Small intestine (tissue), 7 donors: ENCODE results near the gene BTRC. TPM values are rescaled to one million over a fixed set of nuclear protein-coding genes. Genes with fewer than 3 reads are reported as not detected.

Experiments
- DNase-seq, 2 donors: peaks; one replicate each; pipeline versions ENCODE4 v3.0.0 to v3.0.0-alpha.2; 2013
- FAIRE-seq: peaks from 2 replicates; lab custom pipeline; 2012; peaks lifted over from hg19 to GRCh38; lab: Jason Lieb, UNC
- H3K27ac ChIP-seq, 3 donors: one replicate each; pipeline ENCODE4 v1.5.1; 2013; ENCODE audit warnings: low read length in 2 of 3, mild to moderate bottlenecking in 2 of 3, control low read depth in 1 of 3, inconsistent platforms in 1 of 3, low read depth in 1 of 3, moderate library complexity in 1 of 3
- H3K27me3 ChIP-seq, 3 donors: one replicate each; pipeline ENCODE4 v1.6.1; 2013; ENCODE audit warnings: low read length in 3 of 3, inconsistent platforms in 1 of 3; ENCODE audit not compliant: control insufficient read depth in 3 of 3, insufficient read depth in 3 of 3
- H3K36me3 ChIP-seq, 3 donors: one replicate each; pipeline ENCODE4 v1.6.1; 2013; ENCODE audit warnings: low read length in 3 of 3, inconsistent platforms in 1 of 3, low read depth in 1 of 3, mild to moderate bottlenecking in 1 of 3, moderate library complexity in 1 of 3; ENCODE audit not compliant: control insufficient read depth in 3 of 3, insufficient read depth in 2 of 3
- H3K4me1 ChIP-seq, 3 donors: one replicate each; pipeline ENCODE4 v1.6.1; 2013; ENCODE audit warnings: low read length in 2 of 3, inconsistent platforms in 1 of 3, low read depth in 1 of 3, mild to moderate bottlenecking in 1 of 3, moderate library complexity in 1 of 3; ENCODE audit not compliant: control insufficient read depth in 3 of 3, insufficient read depth in 2 of 3
- H3K4me3 ChIP-seq, 3 donors: one replicate each; pipeline ENCODE4 v1.5.1; 2013; ENCODE audit warnings: low read length in 3 of 3, control low read depth in 1 of 3, inconsistent platforms in 1 of 3, low read depth in 1 of 3, mild to moderate bottlenecking in 1 of 3, moderate library complexity in 1 of 3
- H3K9me3 ChIP-seq, 2 donors: one replicate each; pipeline ENCODE4 v1.6.1; 2013; ENCODE audit warnings: low read depth in 1 of 2, low read length in 1 of 2; ENCODE audit not compliant: control insufficient read depth in 2 of 2, insufficient read depth in 1 of 2
- WGBS, 3 donors: extraction: QIAGEN DNeasy Blood & Tissue Kit; methylation state at CpG; one replicate each; pipeline ENCODE4 v1.1.7; 2013; 5-methylcytosine and 5-hydroxymethylcytosine counted together
- polyA plus RNA-seq, 4 donors: library from polyadenylated mRNA; stranded (reverse) in 3 of 4; unstranded in 1 of 4; fragments of 200-250 nt in 3 of 4; fragments of 120-200 nt in 1 of 4; gene quantifications; one replicate each; pipeline versions ENCODE4 v1.2.1 to v1.2.3, GENCODE V29; 2013
- donor health status: healthy with polysubstance abuse.
- donor health status: control.
- donor health status: control.
- donor health status: Bipolar disorder and iron deficiency.
- donor health status: healthy.

The BTRC gene
- polyA plus RNA-seq, 4 donors = 3.0 to 12.5 (median 4.9) TPM

DNA sequence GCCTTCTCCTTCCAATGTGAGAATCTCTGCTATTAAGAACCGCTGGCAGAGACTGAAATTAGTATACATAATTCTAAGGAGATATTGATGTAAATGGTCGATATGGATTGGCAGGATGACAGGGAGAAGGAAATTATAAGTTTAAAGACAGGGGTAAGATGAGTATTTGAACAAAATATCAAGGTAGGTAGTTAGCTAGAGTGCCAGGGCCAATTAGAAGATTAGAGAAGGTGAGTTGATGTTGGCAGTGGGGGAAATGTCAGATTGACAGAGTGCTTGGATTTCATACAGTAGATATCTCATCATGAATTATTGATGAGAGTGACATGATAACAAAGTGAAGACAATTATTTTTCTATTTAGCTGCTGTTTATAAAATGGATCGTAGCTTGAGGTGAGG, 74.1 kb downstream of the BTRC start:
- 80 to 86% (median 80%) methylated on average over 3 of the region's 3 CpGs for WGBS, 3 donors
- no peak overlapping the region for H3K4me3 ChIP-seq
- no peak for FAIRE-seq
- DNase-seq = no peak
- peaks cover 0 to 4% (median 0%) of the 10 kb centered on the region in 3 donors for H3K36me3 ChIP-seq
- H3K27ac ChIP-seq = no peak overlapping the region
- H3K27me3 ChIP-seq = no peaks in the 10 kb centered on the region
- no peaks in the 10 kb centered on the region for H3K9me3 ChIP-seq
- H3K4me1 ChIP-seq = no peaks in the 10 kb centered on the region

DNA sequence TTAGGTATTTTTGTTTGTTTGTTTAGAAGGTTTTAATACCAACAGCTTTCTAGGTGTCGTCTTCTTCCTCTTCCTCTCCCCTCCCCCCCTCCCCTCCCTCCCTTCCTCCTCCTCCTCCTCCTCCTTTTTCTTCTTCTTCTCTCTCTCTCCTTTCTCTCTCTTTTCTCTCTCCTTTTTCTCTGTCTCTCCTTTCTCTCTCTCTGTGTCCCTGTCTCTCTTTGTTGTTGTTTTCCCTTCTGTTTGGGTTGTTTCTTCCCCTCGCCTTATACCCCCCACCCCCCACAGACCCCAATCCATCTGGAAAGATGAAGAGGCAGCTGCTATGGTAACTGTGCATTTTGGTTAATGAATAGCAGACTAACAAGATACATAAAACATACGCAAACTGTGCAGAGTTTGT, 75.5 kb downstream of the BTRC start:
- DNase-seq (no peak), FAIRE-seq (no peak)
- H3K4me3 ChIP-seq = no peak overlapping the region
- WGBS, 3 donors = 59 to 86% (median 82%) methylated on average over 3 of the region's 3 CpGs
- H3K36me3 ChIP-seq = peaks cover 0 to 4% (median 0%) of the 10 kb centered on the region in 3 donors
- no peaks in the 10 kb centered on the region for H3K4me1 ChIP-seq
- H3K27me3 ChIP-seq = no peaks in the 10 kb centered on the region
- H3K9me3 ChIP-seq = no peaks in the 10 kb centered on the region
- H3K27ac ChIP-seq = no peak overlapping the region

DNA sequence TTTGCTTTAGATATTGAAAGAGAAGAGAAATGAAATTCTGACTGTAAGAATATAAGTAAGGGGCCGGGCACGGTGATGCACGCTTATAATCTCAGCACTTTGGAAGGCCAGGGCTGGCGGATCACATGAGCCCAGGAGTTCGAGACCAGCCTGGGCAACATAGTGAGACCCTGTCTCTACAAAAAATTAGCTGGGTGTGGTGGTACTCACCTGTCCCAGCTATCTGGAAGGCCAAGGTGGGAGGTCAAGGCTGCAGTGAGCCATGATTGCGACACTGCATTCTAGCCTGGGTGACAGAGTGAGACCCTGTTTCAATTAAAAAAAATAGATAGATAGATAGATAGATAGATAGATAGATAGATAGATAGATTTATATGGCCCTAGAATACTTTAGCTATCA, 82.3 kb downstream of the BTRC start:
- no peak overlapping the region for H3K27ac ChIP-seq
- H3K27me3 ChIP-seq = no peaks in the 10 kb centered on the region
- no peak for DNase-seq
- H3K4me3 ChIP-seq = no peak overlapping the region
- no peaks in the 10 kb centered on the region for H3K4me1 ChIP-seq
- H3K9me3 ChIP-seq = no peaks in the 10 kb centered on the region
- H3K36me3 ChIP-seq = peaks cover 0 to 2% (median 0%) of the 10 kb centered on the region in 3 donors
- WGBS, 3 donors = 98% methylated on average over 6 of the region's 6 CpGs
- FAIRE-seq = no peak

DNA sequence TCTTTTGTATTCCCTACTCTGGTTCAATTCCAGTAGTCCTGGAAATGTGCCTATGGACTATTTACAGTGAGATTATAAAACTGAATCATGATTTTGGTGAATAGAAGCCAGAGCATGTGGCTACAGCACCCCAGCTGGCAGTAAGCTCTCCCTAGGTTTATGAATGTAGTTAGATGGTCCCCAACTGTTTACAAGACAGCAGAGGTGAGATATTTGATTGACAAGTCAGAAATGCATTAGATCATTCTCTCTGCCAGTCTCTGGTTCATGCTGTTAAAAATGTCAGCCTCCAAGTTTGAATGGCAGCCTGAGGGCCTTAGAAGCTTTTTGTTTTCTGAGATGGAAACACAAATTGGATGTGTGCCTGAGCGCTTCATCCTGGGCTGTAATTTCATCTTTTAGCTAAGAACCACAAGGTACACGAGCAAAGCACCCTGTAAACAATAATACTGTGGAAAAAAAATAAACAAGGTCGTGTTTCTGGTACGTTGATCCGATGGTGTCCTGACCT, 85.0 kb downstream of the BTRC start:
- no peaks in the 10 kb centered on the region for H3K27me3 ChIP-seq
- DNase-seq = no peak
- no peaks in the 10 kb centered on the region for H3K36me3 ChIP-seq
- no peak overlapping the region for H3K27ac ChIP-seq
- 78 to 84% (median 82%) methylated on average over 5 of the region's 5 CpGs for WGBS, 3 donors
- no peak overlapping the region for H3K4me3 ChIP-seq
- no peak for FAIRE-seq
- no peaks in the 10 kb centered on the region for H3K9me3 ChIP-seq
- H3K4me1 ChIP-seq = no peaks in the 10 kb centered on the region

DNA sequence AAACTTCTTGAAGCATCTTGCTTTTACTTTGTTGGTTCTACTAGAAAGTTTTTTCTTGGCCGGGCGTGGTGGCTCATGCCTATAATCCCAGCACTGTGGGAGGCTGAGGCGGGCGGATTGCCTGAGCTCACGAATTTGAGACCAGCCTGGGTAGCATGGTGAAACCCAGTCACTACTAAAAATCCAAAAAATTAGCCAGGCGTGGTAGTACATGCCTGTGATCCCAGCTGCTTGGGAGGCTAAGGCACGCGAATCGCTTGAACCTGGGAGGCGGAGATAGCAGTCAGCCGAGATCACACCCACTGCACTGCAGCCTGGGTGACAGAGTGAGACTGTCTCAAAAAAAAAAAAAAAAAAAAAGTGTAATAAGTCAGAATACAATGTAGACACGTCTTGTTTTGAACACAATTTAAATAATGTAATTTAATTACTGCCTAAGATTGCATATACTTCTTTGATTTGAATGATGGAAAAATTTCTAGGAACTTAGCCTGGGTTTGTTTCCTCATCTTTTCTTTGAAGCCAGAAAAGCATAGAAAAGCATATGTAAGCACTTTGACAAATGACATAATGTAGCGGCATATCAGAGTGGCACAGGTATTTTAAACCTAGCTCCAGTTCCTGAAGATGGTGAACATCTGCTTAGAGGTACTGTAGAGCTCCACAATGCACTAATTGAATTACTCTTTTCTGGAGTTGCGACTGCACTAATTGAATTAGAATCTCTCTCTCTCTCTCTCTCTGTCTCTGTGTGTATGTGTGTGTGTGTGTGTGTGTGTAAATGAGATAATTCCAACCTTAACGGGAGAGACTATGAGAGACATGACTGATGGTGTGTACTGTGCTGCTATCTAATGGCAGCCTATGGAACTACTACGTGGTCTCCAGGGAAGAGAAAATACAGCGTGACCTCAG, 87.8 kb downstream of the BTRC start:
- H3K4me1 ChIP-seq = no peaks in the 10 kb centered on the region
- no peak for FAIRE-seq
- no peaks in the 10 kb centered on the region for H3K36me3 ChIP-seq
- no peaks in the 10 kb centered on the region for H3K27me3 ChIP-seq
- H3K27ac ChIP-seq = no peak overlapping the region
- 73 to 76% (median 76%) methylated on average over 17 of the region's 17 CpGs for WGBS, 3 donors
- no peaks in the 10 kb centered on the region for H3K9me3 ChIP-seq
- H3K4me3 ChIP-seq = no peak overlapping the region
- peak; percentile 58 to 67 for DNase-seq

DNA sequence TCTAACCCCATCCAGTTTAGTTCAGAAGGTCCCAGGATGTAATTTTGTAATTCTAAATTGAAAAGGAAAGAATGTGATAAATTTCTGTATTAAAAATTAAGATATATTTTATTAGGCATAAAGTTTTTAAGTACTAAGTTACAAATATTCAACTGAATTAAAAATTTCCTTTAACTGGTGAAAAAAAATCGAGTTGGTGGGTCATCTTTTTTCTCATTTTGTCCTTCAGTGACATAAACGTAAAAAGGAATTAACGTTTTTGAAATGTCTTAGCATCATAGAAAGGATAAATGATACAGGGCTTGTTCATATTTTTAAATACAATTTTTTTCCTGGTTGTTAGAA, 88.5 kb downstream of the BTRC start:
- H3K27ac ChIP-seq = no peak overlapping the region
- no peaks in the 10 kb centered on the region for H3K36me3 ChIP-seq
- FAIRE-seq = peak; percentile 53
- no peaks in the 10 kb centered on the region for H3K9me3 ChIP-seq
- no peak overlapping the region for H3K4me3 ChIP-seq
- no peaks in the 10 kb centered on the region for H3K27me3 ChIP-seq
- WGBS, 3 donors = 70 to 75% (median 73%) methylated on average over 3 of the region's 3 CpGs
- no peaks in the 10 kb centered on the region for H3K4me1 ChIP-seq
- DNase-seq = no peak

DNA sequence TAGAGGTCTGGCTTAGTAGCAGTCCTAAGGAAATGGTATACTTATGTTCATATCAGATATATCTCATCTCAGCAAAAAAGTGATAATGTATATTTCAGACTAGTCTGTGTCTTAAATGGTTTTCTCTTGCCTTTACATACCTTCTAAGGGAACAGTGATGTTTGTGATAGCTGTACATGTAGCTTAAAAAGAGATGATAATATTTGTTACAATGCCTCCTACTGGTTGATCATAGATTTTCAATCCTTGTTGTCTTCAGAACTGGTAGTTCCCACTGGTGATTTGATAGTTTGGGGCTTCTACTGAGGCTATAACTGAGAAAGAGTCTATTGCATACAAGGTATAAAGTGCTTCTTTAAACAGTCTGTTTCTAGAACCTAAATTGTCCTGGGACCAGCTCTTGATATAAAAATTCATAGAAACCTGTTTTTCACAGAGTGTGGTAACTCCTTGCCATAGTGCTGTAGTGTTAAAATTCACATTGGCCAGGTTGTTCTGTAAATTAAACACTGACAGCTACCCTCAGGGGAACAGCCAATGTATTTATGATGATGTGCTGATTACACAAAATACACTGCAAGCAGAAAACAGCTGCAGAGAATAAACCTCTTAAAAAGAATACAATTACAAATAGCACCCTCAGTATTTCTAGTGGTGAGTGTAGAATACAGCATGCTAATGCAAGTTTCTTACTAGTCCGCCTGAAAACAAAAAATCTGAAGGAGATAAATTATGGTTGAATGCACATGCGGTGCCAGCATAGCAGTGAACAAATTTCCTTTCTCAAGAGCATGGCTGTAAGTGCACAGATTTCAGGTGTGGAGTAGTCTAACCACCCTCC, 90.3 kb downstream of the BTRC start:
- no peak overlapping the region for H3K27ac ChIP-seq
- DNase-seq (peak in 1 of 2 donors; percentile 15), FAIRE-seq (no peak)
- no peaks in the 10 kb centered on the region for H3K4me1 ChIP-seq
- no peaks in the 10 kb centered on the region for H3K36me3 ChIP-seq
- no peak overlapping the region for H3K4me3 ChIP-seq
- no peaks in the 10 kb centered on the region for H3K27me3 ChIP-seq
- WGBS, 3 donors = 87 to 96% (median 95%) methylated on average over 2 of the region's 2 CpGs
- no peaks in the 10 kb centered on the region for H3K9me3 ChIP-seq

DNA sequence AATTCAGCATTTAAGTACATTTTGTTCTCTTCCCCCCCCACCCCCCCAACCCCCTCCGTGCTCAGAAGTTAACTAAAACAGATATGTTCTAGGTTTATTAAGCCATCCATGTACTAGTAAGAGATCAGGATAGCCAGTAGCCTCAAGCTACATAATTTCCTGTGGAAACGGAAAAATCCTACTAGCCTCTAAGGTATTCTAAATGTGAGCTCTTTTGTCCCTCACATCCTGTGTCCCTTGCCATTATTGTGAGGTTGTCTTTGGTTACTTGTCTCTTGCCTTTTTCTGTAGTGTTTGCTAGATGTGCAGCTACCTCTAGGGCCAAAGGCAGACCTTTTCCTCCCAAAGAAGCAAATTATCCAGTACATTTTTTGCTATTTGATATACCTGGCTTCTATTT, 92.1 kb downstream of the BTRC start:
- FAIRE-seq (no peak), DNase-seq (no peak)
- no peaks in the 10 kb centered on the region for H3K27me3 ChIP-seq
- H3K9me3 ChIP-seq = no peaks in the 10 kb centered on the region
- H3K36me3 ChIP-seq = no peaks in the 10 kb centered on the region
- 75 to 89% (median 76%) methylated on average over 2 of the region's 2 CpGs for WGBS, 3 donors
- H3K4me3 ChIP-seq = no peak overlapping the region
- no peak overlapping the region for H3K27ac ChIP-seq
- no peaks in the 10 kb centered on the region for H3K4me1 ChIP-seq
